SK-N-SH treated with all-trans-retinoic acid at 6 μM for 48 hours (cell line): ENCODE results near the gene MT2A.

ENCODE experiments used
- ARNTL ChIP-seq: fragments of 450-650 bp; formaldehyde crosslinking; IDR thresholded peaks from 2 replicates; pipeline ENCODE4 v1.5.0; 2020; ENCODE audit warnings: low read depth, mild to moderate bottlenecking, moderate library complexity, borderline replicate concordance
- PATZ1 ChIP-seq: fragments of 250-450 bp; sonication (Bioruptor Pico); IDR thresholded peaks from 2 replicates; pipeline ENCODE4 v1.8.0; 2020; ENCODE audit warnings: mild to moderate bottlenecking, moderate library complexity, borderline replicate concordance
- RARB ChIP-seq: fragments of 250-450 bp; sonication (Bioruptor Pico); IDR thresholded peaks from 2 replicates; pipeline ENCODE4 v1.8.0; 2021; ENCODE audit warnings: mild to moderate bottlenecking, moderate library complexity
- SNAI2 ChIP-seq: fragments of 250-450 bp; sonication (Bioruptor Pico); IDR thresholded peaks from 2 replicates; pipeline ENCODE4 v1.5.0; 2020; ENCODE audit warnings: mild to moderate bottlenecking, moderate library complexity
- ZFP30 ChIP-seq: fragments of 450-650 bp; formaldehyde crosslinking; IDR thresholded peaks from 2 replicates; pipeline ENCODE4 v1.5.0; 2022; ENCODE audit warnings: mild to moderate bottlenecking, moderate library complexity

GRCh38 chr16:56647641-56648431 is 39.5 kb downstream of the MT2A start:
- no peak for TF ChIP-seq ARNTL (CRISPR knock-in tag)
- TF ChIP-seq SNAI2 = no peak
- TF ChIP-seq ZFP30 (CRISPR knock-in tag) = no peak
- TF ChIP-seq PATZ1 (CRISPR knock-in tag) = no peak
- TF ChIP-seq RARB (CRISPR knock-in tag) = no peak
